Stimulated activated CD8-positive, alpha-beta memory T cell treated with anti-CD3 and anti-CD28 coated beads, Interleukin-4, amount 100 ng/mL, for 24 hours (primary cell): ENCODE measurements around the gene AGBL4.

Source experiments
- DNase-seq: peaks from one replicate; pipeline ENCODE4 v3.0.0-alpha.2; 2020; ENCODE audit warnings: low read depth

Gene AGBL4

GRCh38 chr1:49694251-49694827 lies 329.4 kb downstream of the AGBL4 start:
- DNase-seq, result no peak

GRCh38 chr1:49686107-49686506 lies 337.6 kb downstream of the AGBL4 start:
- DNase-seq, result no peak

DNA sequence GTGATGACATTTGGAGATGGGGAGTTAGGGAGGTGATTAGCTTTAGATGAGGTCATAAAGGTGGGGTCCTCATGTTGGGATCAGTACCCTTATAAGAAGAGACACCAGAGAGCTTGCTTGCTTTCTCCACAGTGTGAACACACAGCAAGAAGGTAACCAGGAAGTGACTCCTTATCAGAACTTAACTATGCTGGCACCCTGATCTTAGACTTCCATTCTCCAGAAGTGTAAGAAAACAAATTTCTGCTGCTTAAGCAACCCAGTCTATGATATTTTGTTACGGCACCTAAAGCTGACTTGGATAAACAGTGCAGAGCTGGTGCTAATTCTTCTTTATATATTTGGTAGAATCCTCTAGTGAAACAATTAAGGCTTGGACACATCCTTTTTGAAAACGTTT lies 346.0 kb downstream of the AGBL4 start:
- no peak for DNase-seq

DNA sequence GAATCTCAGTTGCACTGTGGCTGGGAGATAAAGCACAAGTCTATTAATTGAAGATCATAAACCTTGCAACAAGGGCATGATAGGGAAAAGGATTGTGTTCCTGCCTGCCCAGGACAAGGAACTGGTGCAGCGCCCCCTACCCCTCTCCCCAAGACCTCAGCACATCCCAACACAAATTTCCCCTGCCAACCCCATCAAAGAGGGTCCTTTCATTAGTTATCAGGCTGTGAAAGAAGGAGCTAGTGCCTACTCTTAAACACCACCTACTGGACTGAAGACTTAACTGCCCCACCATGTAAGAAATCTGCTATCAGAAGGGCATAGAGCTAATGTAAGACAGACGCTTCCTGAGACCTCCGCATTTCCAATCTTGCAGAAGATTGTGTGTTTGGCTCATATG lies 372.6 kb downstream of the AGBL4 start:
- no peak for DNase-seq

GRCh38 chr1:49630156-49630555 lies 393.6 kb downstream of the AGBL4 start:
- no peak for DNase-seq

DNA sequence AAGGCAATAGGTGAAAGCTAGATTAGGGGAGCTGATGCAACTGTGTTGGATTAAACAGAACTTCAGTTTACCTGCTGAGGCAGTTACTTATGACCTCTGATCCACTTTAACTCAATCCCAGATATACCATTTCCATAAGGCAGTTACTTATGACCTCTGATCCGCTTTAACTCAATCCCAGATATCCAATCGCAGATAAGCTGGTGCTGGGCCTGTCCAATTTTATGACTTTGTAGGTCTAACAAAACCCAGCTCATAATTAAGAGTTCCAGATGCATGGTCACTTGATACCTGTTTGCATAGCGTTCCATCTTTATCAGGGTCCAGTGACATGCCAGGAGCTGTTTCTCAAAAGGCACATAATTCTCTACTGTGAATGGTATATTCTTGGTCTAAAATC lies 396.0 kb downstream of the AGBL4 start:
- DNase-seq, result no peak

DNA sequence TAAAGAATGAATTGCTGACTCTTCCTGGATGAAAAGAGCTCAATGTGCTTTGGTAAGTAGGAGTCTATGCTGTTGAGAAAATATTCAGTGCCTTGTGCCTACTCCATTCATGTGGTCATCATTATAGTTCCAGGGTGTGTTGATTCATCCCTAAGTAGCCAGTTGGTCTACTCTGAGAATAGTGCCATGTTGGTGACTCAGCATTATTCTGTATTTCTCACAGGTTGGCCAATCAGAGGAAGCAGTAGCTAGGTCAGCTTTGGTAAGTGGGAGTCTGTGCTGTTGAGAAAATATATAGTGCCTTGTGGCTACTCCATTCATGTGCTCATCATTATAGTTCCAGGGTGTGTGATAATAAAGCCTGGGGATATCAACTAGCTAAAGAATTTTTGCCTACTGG lies 397.3 kb downstream of the AGBL4 start:
- DNase-seq, result no peak

DNA sequence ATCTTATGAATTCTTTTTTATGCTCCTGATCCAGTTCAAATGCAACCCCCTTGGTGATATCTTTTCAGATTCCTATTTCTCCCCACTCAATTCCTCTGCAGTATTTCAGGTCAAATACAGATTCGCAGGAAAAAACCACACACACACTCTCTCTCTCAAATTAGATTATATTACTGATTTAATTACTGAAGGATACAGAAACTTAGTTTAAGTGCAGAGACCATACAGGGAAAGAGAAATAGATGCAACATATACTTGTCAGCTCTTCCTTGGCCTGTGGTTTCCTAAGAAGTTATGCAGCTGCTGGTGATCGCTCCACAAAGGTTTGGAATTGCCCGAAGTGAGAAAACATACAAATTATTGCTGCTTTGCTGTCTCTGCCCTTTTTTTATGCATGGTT lies 400.9 kb downstream of the AGBL4 start:
- no peak for DNase-seq

GRCh38 chr1:49606082-49606481 lies 417.7 kb downstream of the AGBL4 start:
- DNase-seq, result no peak

DNA sequence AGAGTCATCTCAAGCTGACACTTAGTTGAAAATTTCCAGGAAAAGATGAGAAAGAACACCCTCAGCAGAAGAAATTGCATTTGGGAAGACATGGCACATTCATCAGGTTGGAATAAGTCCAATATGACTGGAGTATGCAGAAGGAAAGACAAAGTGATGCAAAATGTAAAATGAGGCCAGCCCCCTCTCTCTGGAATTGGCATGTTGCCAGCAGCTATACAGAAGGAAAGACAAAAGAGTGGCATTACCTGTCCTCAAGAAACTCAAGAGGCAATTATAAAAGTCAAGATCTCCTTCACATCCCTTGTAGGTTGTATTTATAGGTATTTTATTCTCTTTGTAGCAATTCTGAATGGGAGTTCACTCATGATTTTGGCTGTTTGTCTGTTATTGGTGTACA lies 426.3 kb downstream of the AGBL4 start:
- DNase-seq, result no peak

DNA sequence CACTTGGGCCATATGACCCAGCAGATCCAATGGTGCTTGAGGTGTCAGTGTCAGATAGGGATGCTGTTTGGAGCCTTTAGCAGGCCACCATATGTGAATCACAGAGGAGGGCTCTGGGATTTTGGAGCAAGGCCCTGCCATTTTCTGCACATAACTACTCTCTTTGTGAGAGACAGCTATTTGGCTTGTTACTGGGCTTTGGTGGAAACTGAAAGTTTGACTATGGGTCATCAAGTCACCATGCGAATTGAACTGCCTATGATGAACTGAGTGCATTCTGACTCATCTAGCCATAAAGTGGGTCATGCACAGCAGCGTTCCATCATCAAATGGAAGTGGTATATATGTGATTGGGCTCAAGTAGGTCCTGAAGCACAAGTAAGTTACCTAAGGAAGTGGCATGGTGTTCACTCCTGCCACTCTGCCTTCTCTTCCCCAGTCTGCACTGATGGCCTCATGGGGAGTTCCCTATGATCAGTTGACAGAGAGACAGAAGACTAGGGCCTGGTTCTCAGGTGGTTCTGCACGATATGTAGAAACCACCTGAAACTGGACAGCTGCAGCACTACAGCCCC lies 447.3 kb downstream of the AGBL4 start:
- no peak for DNase-seq

- DNase-seq, result no peak
These were observed 467.0 kb downstream of the AGBL4 start for GRCh38 chr1:49556676-49557234.

- DNase-seq, result no peak
These were observed 471.7 kb downstream of the AGBL4 start for GRCh38 chr1:49552101-49552500.

GRCh38 chr1:49544615-49545014 lies 479.1 kb downstream of the AGBL4 start:
- DNase-seq, result no peak

DNA sequence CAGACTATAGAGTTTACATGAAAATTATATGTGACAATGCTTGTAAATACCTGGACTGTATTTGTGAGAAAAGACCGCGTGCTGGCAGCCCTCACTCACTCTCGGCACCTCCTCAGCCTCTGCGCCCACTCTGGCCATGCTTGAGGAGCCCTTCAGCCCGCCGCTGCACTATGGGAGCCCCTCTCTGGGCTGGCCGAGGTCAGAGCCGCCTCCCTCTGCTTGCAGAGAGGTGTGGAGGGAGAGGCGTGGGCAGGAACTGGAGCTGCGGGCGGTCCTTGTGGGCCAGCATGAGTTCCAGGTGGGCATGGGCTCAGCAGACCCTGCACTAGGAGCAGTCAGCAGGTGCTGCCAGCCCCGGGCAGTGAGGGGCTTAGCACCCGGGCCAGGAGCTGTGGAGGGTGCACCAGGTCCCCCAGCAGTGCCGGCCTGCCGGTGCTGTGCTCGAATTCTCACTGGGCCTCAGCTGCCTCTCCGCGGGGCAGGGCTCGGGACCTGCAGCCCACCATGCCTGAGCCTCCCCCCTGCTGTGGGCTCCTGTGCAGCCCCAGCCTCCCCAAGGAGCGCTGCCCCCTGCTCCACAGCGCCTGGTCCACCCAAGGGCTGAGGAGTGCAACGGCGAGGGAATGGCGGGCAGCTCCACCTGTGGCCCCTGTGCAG lies 482.5 kb downstream of the AGBL4 start:
- no peak for DNase-seq

- DNase-seq, result no peak
These were observed 496.0 kb downstream of the AGBL4 start for GRCh38 chr1:49527606-49528305.

GRCh38 chr1:49526672-49527071 lies 497.1 kb downstream of the AGBL4 start:
- DNase-seq, result no peak

- no peak for DNase-seq
These were observed 500.0 kb downstream of the AGBL4 start for GRCh38 chr1:49523764-49524163.

DNA sequence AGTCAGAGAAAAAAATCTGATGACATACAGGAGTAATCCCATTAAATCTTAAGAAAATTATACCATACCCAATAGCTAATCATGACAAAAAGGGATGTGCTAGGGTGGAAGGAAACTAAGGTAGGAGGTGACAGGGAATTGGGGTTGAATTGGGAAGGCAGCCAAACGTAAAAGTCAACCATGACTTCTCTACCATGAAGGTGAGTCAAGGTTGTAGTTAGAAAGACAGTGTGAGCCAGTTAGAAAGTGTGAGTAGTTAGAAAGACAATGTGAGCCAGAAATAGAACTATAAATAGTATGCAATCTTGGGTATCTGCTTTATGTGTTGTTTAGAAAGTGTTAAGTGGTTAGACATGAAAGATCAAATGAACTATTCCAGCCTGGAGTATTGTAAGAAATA lies 556.8 kb downstream of the AGBL4 start:
- no peak for DNase-seq

GRCh38 chr1:49465486-49466185 lies 558.1 kb downstream of the AGBL4 start:
- no peak for DNase-seq

GRCh38 chr1:49448200-49448599 lies 575.6 kb downstream of the AGBL4 start:
- DNase-seq, result no peak

DNA sequence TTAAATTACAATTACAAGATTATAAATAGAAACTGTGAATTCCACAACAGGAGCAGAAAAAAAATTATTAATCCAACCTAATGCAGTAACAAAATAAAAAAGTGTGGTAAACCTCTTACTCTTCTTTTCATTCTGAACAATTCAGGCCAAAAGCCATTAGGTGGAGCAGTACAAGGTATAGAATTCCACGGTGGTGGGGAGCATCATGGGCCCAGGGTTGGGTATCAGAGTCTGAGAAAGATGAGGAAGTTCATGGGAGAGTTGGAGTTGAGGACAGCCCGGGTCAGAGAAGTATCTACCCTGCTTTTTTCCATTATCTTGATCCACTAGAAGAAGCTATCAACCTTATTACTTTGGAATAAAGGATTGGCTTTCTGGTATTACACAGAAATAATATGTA lies 586.9 kb downstream of the AGBL4 start:
- DNase-seq, result no peak
